IPS-NIHi11 (cell line): ENCODE data around the gene POLR2B.
"Not testable (repeated sequence)": the region's sequence is repeated elsewhere in the genome, so short reads cannot be mapped to it uniquely, and the experiment has no call there.

Source experiments
- DNase-seq: peaks from one replicate; pipeline ENCODE4 v3.0.0; 2012; ENCODE audit warnings: mixed read lengths, low spot score

POLR2B gene

DNA sequence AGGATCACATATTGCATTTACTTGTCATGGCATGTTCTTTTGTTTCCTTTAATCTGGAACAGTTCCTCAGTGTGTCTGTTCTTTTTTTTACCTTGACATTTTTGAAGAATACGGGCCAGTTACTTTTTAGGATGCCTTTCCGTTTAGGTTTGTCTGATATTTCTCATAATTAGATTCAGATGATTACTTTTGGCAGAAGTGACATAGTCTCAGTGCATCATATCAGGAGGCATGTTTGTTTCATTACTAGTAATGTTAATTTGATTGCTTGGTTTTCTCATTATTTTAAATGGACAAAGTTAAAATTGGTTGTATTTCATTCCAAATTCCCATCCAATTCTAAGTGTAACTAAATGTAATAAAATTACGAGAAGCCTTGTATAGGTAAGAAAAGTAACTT, 8.3 kb downstream of the POLR2B start:
- no peak for DNase-seq

DNA sequence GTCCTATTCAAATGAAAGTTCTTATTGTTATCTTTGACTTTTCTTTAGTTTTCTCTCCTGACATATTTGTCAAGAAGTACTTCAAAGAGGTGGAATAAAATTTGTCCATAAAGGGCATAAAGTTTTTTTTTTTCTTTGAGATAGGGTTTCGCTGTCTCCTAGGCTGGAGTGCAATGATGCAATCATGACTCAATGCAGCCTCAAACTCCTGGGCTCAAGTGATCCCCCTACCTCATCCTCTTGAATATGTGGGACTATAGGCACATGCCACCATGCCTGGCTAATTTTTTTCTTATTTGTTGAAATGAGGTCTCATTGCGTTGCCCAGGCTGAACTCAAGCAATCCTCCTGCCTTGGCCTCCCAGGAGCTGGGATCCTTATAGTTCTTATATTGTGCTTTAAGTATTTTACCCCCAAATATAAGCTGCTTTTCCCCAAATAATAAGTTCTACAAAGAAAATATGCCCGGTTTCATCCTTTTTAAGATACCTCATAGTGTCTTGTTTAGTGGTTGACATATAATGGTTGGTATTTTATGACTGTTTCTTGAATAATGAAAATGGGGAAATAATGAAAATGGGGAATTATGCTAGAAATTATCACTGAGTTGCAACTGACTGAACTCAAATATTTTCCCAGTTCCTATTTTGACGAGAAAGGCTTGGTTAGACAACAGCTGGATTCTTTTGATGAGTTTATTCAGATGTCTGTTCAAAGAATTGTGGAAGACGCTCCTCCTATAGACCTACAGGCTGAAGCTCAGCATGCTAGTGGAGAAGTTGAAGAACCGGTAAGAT, 11.6 kb downstream of the POLR2B start:
- DNase-seq = no peak

DNA sequence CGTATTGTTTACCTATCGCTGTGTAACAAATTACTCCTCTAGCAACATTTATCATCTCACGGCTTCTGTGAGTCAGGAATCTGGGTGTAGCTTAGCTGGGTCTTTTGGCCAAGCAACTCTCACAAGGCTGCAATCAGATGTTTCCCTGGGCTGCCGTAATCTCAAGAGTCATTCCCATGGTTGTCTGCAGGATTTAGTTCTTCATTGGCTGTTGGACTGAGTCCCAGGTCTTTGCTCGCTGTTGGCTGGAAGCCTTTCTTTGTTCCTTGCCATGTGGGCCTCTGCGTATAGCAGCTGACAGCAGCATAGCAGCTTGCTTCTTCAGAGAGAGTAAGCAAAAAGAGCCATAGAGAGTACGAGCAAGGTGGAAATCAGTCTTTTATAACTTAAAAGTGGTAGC, 16.8 kb downstream of the POLR2B start:
- DNase-seq = no peak

DNA sequence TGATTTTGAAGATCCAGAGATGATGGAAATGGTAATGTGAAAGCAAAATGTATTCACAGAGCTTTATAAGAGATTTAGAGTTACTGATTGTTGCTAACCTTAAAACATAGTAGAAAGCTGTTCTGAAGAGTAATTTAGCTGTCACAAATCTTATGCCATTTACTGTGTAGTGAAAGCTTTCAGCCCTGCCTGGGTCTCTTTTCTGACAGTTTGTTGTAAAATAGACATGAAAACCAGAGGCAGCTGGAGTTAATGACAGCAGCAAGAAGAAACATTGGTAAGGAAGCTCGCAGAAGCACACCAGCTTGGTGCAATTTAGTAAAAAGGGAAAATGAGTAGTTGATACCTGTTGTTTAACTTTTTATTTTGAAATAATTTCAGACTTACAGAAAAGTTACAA, 21.1 kb downstream of the POLR2B start:
- DNase-seq = no peak

- DNase-seq = no peak
These were observed 34.9 kb downstream of the POLR2B start for GRCh38 chr4:57013543-57014120.

DNA sequence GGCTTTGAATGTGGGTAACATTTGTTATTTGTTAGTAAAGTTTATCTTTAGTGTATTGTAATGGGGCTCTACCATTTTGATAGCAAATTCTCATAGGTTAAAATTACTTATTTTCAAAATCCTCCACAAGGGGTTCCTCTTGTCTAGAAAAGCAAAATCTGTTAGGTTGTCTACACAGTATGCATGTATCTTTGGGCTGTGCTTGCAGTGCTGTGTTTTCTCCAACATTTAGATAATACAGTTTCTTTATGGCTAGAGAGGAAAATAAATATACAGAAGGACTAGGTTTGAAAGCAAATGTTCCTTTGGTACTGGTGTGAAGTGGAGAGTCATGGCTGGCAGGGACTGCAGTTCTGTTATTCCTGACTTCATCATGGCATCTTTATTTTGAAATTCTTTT, 40.3 kb downstream of the POLR2B start:
- DNase-seq = no peak

- DNase-seq = no peak
These were observed 41.9 kb downstream of the POLR2B start for GRCh38 chr4:57020467-57021101.

DNA sequence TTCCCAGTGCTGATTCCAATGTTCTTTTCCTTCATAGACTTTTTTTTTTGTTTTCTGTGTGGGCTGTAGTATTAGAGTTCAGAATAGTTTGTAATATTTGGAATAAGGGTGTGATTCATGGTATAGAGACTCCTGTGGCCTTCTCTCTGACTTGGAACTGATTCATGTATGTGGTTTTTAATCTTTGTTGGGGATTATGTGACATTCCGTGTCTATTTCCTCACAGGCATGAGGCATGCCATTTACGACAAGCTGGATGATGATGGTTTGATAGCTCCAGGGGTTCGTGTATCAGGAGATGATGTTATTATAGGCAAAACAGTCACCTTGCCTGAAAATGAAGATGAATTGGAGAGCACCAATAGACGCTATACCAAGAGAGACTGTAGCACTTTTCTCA, 44.4 kb downstream of the POLR2B start:
- no peak for DNase-seq

GRCh38 chr4:57034520-57034919, 55.8 kb downstream of the POLR2B start:
- DNase-seq = no peak

DNA sequence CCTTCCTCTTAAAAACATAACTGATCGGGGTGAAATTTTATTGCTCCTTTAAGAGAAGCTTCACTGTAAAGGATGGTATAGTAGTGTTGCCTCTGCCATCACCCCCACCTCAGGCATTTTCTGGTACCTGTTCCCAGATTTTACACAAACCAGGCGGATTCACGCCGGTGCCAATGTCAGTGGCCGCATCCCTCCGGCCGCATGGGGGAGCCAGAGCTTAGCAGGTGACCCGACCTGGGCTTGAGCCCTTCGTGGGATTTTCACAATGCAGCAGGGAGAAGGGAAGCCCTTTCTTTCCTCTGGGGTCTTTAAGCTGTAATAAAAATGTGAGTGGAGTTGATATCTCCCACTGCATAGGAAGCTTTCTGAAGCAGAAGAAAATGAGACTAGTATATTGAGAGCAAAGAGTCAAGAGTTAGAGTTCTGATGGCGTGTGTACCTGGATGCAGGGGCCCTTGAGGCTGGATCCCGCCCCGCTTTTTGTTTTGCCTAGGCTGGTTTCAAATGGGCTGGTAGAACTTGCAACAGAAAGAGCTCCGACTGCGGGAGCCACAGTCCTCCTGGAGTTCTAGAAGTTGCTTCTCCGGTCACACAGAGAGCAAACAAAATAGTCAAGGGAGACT, 59.4 kb downstream of the POLR2B start:
- DNase-seq = peak; percentile 77

DNA sequence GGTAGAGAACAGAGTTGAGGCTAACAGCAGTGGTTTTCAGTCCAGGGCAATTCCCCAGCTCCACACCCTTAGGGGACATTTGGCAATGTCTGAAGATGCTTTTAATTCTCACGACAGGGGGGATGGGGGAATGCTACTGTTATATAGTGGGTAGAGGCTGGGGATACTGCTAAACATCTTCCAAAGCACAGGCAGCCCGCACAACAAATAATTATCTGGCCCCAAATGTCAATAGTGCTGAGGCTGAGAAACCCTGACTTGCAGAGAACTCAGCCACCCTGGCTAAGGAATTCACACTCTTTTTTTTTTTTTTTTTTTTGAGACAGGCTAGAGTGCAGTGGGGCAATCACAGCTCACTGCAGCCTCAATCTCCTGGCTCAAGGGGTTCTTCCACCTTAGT, 60.6 kb downstream of the POLR2B start:
- DNase-seq = no peak

- no peak for DNase-seq
These were observed 61.8 kb downstream of the POLR2B start for GRCh38 chr4:57040510-57040909.

DNA sequence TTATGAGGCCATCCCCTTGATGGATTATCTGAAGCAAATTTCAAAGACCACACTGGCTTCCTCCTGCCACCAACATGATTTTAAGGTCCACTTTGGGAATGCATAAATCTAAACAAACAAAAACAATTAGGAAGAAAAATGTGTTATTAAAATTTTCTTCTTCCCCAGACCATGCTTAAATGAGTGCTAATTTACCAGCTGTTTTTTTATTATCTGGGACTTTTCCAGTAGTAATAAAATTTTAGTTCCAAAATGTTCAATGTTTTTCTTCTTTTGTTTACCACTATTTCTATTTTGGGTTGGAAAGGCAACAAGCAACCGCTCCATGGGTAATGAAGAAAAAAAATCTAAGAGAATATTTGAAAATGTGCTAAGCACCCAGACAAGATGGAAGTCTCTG, 62.3 kb downstream of the POLR2B start:
- DNase-seq = no peak

DNA sequence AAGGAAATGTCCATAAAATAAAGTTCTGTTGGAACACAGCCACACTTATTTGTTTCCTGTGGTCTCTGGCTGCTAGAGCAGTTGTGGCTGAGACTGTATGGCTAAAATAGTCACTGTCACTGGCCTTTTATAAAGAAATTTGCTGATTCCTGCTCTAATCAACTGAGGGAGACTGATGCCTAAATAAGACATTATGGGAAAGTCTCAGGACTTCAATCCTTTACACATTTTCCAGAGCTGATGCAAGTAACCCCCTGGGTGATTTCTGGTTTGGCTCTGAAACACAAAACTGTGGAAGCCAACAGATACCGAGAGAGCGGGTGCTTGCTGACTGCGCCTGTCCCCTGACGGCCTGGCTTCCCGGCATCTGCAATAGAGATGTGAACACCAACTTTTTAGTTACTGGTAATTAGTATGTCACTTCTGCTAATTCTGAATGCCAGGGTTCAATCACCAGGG, 64.0 kb downstream of the POLR2B start:
- no peak for DNase-seq

DNA sequence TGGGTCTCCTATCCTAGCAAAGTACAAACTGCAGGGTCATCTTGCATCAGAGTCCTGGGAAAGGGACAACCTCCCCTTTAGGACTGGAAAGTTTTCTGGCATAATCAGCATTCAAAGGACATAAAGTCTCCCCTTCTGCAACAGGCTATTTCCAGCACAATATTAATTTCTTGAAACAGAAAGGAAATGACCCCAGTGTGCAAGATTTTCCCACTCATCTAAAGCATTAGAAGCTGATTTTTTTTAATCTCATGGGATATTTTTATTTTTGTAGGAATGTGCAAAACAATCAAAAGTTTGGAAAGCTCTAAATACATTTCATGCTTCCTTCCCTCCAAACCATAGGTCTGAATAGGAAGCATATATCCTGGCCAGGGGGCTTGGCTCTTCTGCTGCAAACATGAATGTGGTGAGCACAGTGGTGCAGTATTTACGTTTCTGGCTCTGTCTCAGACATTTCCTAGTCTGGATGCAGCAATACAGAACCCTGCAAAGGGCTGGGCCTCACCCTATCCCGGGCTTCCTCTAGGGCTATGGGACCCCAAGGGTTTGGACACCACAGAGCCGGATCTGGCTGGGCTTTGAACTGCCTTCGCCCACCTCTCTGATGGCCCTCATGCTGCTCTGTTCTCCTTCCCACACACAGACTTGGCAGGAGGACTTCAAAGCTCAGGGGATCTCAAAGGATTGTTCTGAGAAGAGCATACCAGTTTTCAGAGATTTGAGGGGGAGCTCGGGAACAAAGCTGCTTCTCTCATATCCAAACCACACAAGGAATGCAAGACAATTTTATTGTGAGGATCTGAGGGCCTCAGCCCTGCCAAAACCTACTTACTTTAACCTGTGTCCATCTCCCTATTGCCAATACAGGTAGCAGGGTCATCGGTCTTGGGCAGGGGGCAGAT, 64.9 kb downstream of the POLR2B start:
- DNase-seq = no peak

GRCh38 chr4:57044279-57044678, 65.6 kb downstream of the POLR2B start:
- no peak for DNase-seq

DNA sequence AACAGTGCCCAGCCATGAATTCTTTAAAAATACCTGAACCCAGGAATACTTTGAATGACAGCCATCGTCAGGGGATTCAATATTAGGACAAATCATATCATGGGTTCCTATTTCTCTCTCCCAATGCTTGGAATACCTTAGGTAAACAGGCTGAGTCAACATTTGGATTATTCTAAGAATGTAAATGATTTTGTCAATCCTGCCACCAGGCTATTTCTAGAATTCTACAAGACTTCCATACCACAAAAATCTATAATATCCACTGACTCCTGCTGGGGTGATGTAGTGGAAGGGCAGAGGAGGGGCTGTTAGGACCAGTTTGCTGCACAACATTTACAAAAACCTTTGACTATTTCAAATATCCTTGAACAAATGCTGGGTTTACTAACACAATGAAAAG, 66.3 kb downstream of the POLR2B start:
- DNase-seq = no peak

GRCh38 chr4:57047046-57047445, 68.3 kb downstream of the POLR2B start:
- not testable (repeated sequence) for DNase-seq

GRCh38 chr4:57048590-57049304, 70.1 kb downstream of the POLR2B start:
- no peak for DNase-seq

DNA sequence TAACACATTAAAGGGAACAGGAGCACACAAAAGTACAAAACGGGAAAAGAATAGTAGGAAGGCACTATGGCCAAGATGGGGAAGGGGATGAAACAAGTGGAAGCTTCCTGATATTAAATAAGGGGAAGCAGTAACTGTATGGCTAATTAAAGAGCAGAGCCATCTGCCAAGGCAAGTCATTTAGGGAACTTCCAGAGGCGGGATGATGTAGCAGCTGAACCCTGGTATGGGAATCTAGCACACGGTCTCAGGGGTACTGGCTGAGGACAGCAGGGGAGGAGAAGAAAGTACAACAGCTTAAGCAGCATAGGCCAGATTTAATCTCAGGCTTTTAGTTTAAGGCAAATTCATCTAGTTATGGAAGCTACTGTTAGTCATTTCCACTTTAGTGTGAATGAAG, 72.4 kb downstream of the POLR2B start:
- no peak for DNase-seq

DNA sequence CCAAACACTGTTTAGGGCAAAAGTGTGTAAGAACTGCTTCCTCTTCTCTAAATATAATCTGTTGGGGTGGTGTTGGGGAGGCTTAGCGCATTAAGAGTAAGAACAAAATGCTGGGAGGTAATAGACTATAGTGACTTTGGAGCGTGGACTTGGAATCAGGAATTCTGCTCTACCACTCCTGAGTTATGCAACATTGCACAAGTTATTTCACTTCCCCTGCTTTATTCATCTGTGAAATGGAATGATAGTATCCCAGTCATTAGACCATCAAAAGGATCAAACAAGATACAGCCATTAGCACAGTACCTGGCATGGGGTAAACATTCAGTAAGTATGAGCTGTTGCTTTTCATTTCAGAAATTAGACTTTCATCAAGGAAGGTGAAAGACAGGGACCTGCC, 72.8 kb downstream of the POLR2B start:
- no peak for DNase-seq
